Epidermal melanocyte (primary cell): ENCODE measurements around the gene PLCB1.
"Not testable (repeated sequence)": the region's sequence is repeated elsewhere in the genome, so short reads cannot be mapped to it uniquely, and the experiment has no call there.

Source experiments
- DNase-seq: peaks from one replicate; pipeline ENCODE4 v3.0.0; 2011; ENCODE audit warnings: low spot score; ENCODE audit not compliant: insufficient read length

PLCB1 gene

GRCh38 chr20:8331740-8332412, 199.8 kb downstream of the PLCB1 start:
- DNase-seq, result no peak

GRCh38 chr20:8334641-8335040, 202.6 kb downstream of the PLCB1 start:
- no peak for DNase-seq

GRCh38 chr20:8335059-8335458, 203.0 kb downstream of the PLCB1 start:
- no peak for DNase-seq

GRCh38 chr20:8335495-8336195, 203.6 kb downstream of the PLCB1 start:
- no peak for DNase-seq

GRCh38 chr20:8339349-8339748, 207.3 kb downstream of the PLCB1 start:
- DNase-seq, result no peak

- no peak for DNase-seq
These were observed 210.3 kb downstream of the PLCB1 start for GRCh38 chr20:8342391-8342790.

- no peak for DNase-seq
These were observed 212.0 kb downstream of the PLCB1 start for GRCh38 chr20:8344106-8344505.

- DNase-seq, result no peak
These were observed 212.6 kb downstream of the PLCB1 start for GRCh38 chr20:8344631-8345030.

- no peak for DNase-seq
These were observed 214.7 kb downstream of the PLCB1 start for GRCh38 chr20:8346700-8347270.

- not testable (repeated sequence) for DNase-seq
These were observed 218.2 kb downstream of the PLCB1 start for GRCh38 chr20:8350225-8350624.

- no peak for DNase-seq
These were observed 220.4 kb downstream of the PLCB1 start for GRCh38 chr20:8352486-8352885.

- DNase-seq, result no peak
These were observed 221.4 kb downstream of the PLCB1 start for GRCh38 chr20:8353512-8353911.

GRCh38 chr20:8355453-8355852, 223.4 kb downstream of the PLCB1 start:
- DNase-seq, result no peak

- no peak for DNase-seq
These were observed 224.7 kb downstream of the PLCB1 start for GRCh38 chr20:8356806-8357205.

GRCh38 chr20:8357703-8358102, 225.6 kb downstream of the PLCB1 start:
- DNase-seq, result no peak

- DNase-seq, result no peak
These were observed 228.0 kb downstream of the PLCB1 start for GRCh38 chr20:8360035-8360434.

- DNase-seq, result no peak
These were observed 229.1 kb downstream of the PLCB1 start for GRCh38 chr20:8361006-8361652.

- DNase-seq, result no peak
These were observed 229.7 kb downstream of the PLCB1 start for GRCh38 chr20:8361779-8362178.

GRCh38 chr20:8362457-8362856, 230.4 kb downstream of the PLCB1 start:
- no peak for DNase-seq

- DNase-seq, result no peak
These were observed 232.1 kb downstream of the PLCB1 start for GRCh38 chr20:8363970-8364733.

- no peak for DNase-seq
These were observed 232.6 kb downstream of the PLCB1 start for GRCh38 chr20:8364734-8365078.

- DNase-seq, result no peak
These were observed 233.6 kb downstream of the PLCB1 start for GRCh38 chr20:8365634-8366033.
